HEK293 (cell line): Measurements from ENCODE around the gene TMEM37.
"Not testable (repeated sequence)": the region's sequence is repeated elsewhere in the genome, so short reads cannot be mapped to it uniquely, and the experiment has no call there.

Experiments
- ZNF121 ChIP-seq: fragments of 450-650 bp; formaldehyde crosslinking; IDR thresholded peaks from 2 replicates; pipeline ENCODE4 v1.5.1; 2016; ENCODE audit warnings: missing biosample characterization, missing genetic modification characterization
- ZNF707 ChIP-seq: fragments of 450-650 bp; formaldehyde crosslinking; IDR thresholded peaks from 2 replicates; pipeline ENCODE4 v1.5.1; 2016; ENCODE audit warnings: missing biosample characterization, missing genetic modification characterization
- TF ChIP-seq, protein P1 (sequence below): fragments of 450-650 bp; formaldehyde crosslinking; IDR thresholded peaks from 2 replicates; pipeline ENCODE4 v1.5.1; 2016; ENCODE audit warnings: missing biosample characterization, missing genetic modification characterization

DNA sequence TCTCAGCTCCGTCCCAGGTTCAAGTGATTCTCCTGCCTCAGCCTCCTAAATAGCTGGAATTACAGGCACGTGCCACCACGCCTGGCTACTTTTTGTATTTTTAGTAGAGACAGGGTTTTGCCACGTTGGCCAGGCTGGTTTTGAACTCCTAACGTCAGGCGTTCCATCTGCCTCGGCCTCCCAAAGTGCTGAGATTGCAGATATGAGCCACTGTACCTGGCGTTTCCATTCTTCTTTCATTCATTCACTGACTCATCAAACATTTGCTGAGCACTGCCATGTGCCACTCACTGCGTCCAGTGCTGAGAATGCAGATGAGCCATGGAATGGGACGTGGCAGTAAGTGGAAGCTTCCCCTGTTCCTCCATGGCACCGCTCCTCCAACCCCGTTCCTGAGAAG is 28.0 kb upstream of the TMEM37 start:
- not testable (repeated sequence) for TF ChIP-seq ZNF121, ZNF707 (tag by site-specific recombination)
- TF ChIP-seq, protein P1, sequence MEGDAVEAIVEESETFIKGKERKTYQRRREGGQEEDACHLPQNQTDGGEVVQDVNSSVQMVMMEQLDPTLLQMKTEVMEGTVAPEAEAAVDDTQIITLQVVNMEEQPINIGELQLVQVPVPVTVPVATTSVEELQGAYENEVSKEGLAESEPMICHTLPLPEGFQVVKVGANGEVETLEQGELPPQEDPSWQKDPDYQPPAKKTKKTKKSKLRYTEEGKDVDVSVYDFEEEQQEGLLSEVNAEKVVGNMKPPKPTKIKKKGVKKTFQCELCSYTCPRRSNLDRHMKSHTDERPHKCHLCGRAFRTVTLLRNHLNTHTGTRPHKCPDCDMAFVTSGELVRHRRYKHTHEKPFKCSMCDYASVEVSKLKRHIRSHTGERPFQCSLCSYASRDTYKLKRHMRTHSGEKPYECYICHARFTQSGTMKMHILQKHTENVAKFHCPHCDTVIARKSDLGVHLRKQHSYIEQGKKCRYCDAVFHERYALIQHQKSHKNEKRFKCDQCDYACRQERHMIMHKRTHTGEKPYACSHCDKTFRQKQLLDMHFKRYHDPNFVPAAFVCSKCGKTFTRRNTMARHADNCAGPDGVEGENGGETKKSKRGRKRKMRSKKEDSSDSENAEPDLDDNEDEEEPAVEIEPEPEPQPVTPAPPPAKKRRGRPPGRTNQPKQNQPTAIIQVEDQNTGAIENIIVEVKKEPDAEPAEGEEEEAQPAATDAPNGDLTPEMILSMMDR (tag by site-specific recombination), result not testable (repeated sequence)
